Fibroblast of the aortic adventitia (primary cell): Measurements from ENCODE around the gene COMTD1. TPM values are rescaled to one million over a fixed set of nuclear protein-coding genes. Genes with fewer than 3 reads are reported as not detected.
"Not testable (repeated sequence)": the region's sequence is repeated elsewhere in the genome, so short reads cannot be mapped to it uniquely, and the experiment has no call there.

Experiments
- DNase-seq: peaks from one replicate; pipeline ENCODE4 v3.0.0-alpha.2; 2010; ENCODE audit warnings: low read depth
- H3K4me3 ChIP-seq: 2 replicates; pipeline ENCODE4 v1.5.1; 2011; ENCODE audit warnings: low read depth, mild to moderate bottlenecking, control low read depth, low read length, moderate library complexity
- CTCF ChIP-seq: IDR thresholded peaks from 2 replicates; pipeline ENCODE4 v1.5.1; 2011; ENCODE audit warnings: mild to moderate bottlenecking, low read length, control low read depth, inconsistent platforms; ENCODE audit not compliant: insufficient read depth
- total RNA-seq: library from RNA; depleted of rRNA; stranded (reverse); fragments of >200 nt; gene quantifications from 2 replicates; pipeline ENCODE4 v1.2.3, GENCODE V29; 2012; ENCODE audit warnings: low replicate concordance

COMTD1 gene
- total RNA-seq, 1 donor: 7.0 TPM

- DNase-seq: no peak
- H3K4me3 ChIP-seq: peak overlapping the region; percentile 25
- no peak for TF ChIP-seq CTCF
Measured at GRCh38 chr10:75226095-75226494, 9.7 kb downstream of the COMTD1 start.

GRCh38 chr10:75223507-75223906 is 12.2 kb downstream of the COMTD1 start:
- no peak for TF ChIP-seq CTCF
- no peak overlapping the region for H3K4me3 ChIP-seq
- DNase-seq: no peak

GRCh38 chr10:75221492-75221891 is 14.3 kb downstream of the COMTD1 start:
- not testable (repeated sequence) for DNase-seq

GRCh38 chr10:75220274-75220673 is 15.5 kb downstream of the COMTD1 start:
- TF ChIP-seq CTCF: no peak
- H3K4me3 ChIP-seq: no peak overlapping the region
- DNase-seq: no peak

More at GRCh38 chr10:75221492-75221891, 14.3 kb downstream of the COMTD1 start:
- not testable (repeated sequence) for H3K4me3 ChIP-seq

GRCh38 chr10:75212343-75212742 is 23.4 kb downstream of the COMTD1 start:
- no peak for TF ChIP-seq CTCF
- DNase-seq: no peak
- H3K4me3 ChIP-seq: peak overlapping the region; percentile 44

- no peak for TF ChIP-seq CTCF
- peak overlapping the region; percentile 91 for H3K4me3 ChIP-seq
- DNase-seq: peak; percentile 57
Measured at GRCh38 chr10:75211007-75211691, 24.6 kb downstream of the COMTD1 start.

- DNase-seq: peak; percentile 87
- H3K4me3 ChIP-seq: peak within 1 kb of the TSS; percentile 91
- no peak for TF ChIP-seq CTCF
Measured at GRCh38 chr10:75210282-75211006, 25.3 kb downstream of the COMTD1 start, which contains the start of gene VDAC2. VDAC2 (plus strand) TSS chr10:75210796; CDS start chr10:75211159, 363 bp downstream.
